Testis (tissue), 3 donors: ENCODE results near the gene GRK5. TPM values are rescaled to one million over a fixed set of nuclear protein-coding genes. Genes with fewer than 3 reads are reported as not detected.
"Not testable (repeated sequence)": the region's sequence is repeated elsewhere in the genome, so short reads cannot be mapped to it uniquely, and the experiment has no call there.

Experiments used
- DNase-seq: peaks from one replicate; pipeline ENCODE4 v3.0.0-alpha.2; 2019
- H3K27ac ChIP-seq, 2 donors: fragments of 200-600 bp; sonication (generic); one replicate each; pipeline ENCODE4 v1.5.1; 2019
- H3K27me3 ChIP-seq: fragments of 200-600 bp; sonication (generic); one replicate; pipeline ENCODE4 v1.5.1; 2019
- H3K36me3 ChIP-seq: fragments of 200-600 bp; sonication (generic); one replicate; pipeline ENCODE4 v1.5.1; 2017; ENCODE audit warnings: low read depth; ENCODE audit errors: missing control alignments
- H3K4me1 ChIP-seq: fragments of 200-600 bp; sonication (generic); one replicate; pipeline ENCODE4 v1.5.1; 2019
- H3K4me3 ChIP-seq, 2 donors: fragments of 200-600 bp; sonication (generic); one replicate each; pipeline ENCODE4 v1.5.1; 2017 to 2019
- H3K9me3 ChIP-seq: fragments of 200-600 bp; sonication (generic); one replicate; pipeline ENCODE4 v1.5.1; 2017
- CTCF ChIP-seq, 3 experiments: fragments of 450-650 bp in 2 of 3; fragments of 200-600 bp in 1 of 3; sonication (generic) in 1 of 3; IDR thresholded peaks; one replicate each; pipeline ENCODE4 v1.5.1; 2016 to 2019; ENCODE audit warnings: antibody characterized with exemption in 3 of 3, mild to moderate bottlenecking in 2 of 3, moderate library complexity in 1 of 3
- POLR2A ChIP-seq: fragments of 450-650 bp; IDR thresholded peaks from one replicate; pipeline ENCODE4 v1.6.1; 2017; ENCODE audit warnings: antibody characterized with exemption, mild to moderate bottlenecking, moderate library complexity
- WGBS, 2 donors: methylation state at CpG; one replicate each; pipeline ENCODE4 v1.1.5; 2018; 5-methylcytosine and 5-hydroxymethylcytosine counted together
- intact Hi-C: fragments of 100-400 bp; cut with DNase I; formaldehyde crosslinking; loops from one replicate; pipeline ENCODE4 v1.15.1; 2023; ENCODE audit warnings: low total_unique reads
- polyA plus RNA-seq: library from polyadenylated mRNA; stranded (reverse); fragments of 350-450 nt; fragmentation: Illumina TruSeq; extraction: RNeasy Lipid Tissue Mini Kit (QIAGEN cat#74804); gene quantifications from one replicate; pipeline ENCODE4 v1.2.3, GENCODE V29; 2014; ENCODE audit warnings: low read depth, low replicate concordance; ENCODE audit not compliant: insufficient read depth
- total RNA-seq, 2 donors: library from RNA; depleted of rRNA; stranded (reverse); fragments of >200 nt; gene quantifications; one replicate each; pipeline ENCODE4 v1.2.3, GENCODE V29; 2016

GRK5 gene
- total and polyA plus RNA-seq, 3 donors from 2014 or later, result 4.5 to 10.3 (median 5.5) TPM

DNA sequence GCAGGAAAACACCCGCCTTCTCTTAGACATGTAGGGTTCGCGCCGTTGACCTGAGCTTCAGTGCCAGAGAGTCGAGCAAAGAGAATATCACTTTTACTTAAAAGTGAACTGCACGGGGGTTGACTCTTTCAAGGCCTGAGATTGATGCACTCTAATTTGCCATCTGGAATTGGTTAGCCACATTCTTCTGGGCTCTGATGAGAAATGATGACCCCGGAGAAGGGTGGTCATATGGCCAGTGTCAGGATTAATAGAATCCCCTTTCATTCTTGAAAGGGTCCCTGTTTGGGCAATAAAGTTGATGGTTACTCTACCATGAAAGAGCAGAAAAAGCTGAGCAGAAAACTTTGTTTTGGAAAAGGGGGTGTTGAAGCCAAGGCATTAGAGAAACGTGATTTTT is 31.2 kb downstream of the GRK5 start:
- no peak overlapping the region for H3K4me3 ChIP-seq
- no peak for TF ChIP-seq POLR2A
- TF ChIP-seq CTCF (IDR thresholded peaks at IDR 0.05), result no peak
- H3K9me3 ChIP-seq, result no peaks in the 10 kb centered on the region
- no peaks in the 10 kb centered on the region for H3K36me3 ChIP-seq
- DNase-seq, result no peak
- H3K27me3 ChIP-seq, result no peaks in the 10 kb centered on the region
- H3K4me1 ChIP-seq, result no peaks in the 10 kb centered on the region
- intact Hi-C loops, result no loop called here
- H3K27ac ChIP-seq, result no peak overlapping the region
- WGBS, 2 donors, result 78 to 85% methylated on average over 8 of the region's 8 CpGs

- H3K27ac ChIP-seq, H3K36me3 ChIP-seq, H3K27me3 ChIP-seq, H3K9me3 ChIP-seq, H3K4me3 ChIP-seq, H3K4me1 ChIP-seq, intact Hi-C loops, DNase-seq: not testable (repeated sequence)
- 88 to 91% methylated on average over 6 of the region's 6 CpGs for WGBS, 2 donors
Observed at GRCh38 chr10:119239015-119239414, 31.6 kb downstream of the GRK5 start.

- WGBS, 2 donors, result 92 to 99% methylated on average over 4 of the region's 4 CpGs
- intact Hi-C loops, H3K27me3 ChIP-seq, H3K27ac ChIP-seq, H3K9me3 ChIP-seq, H3K36me3 ChIP-seq, H3K4me1 ChIP-seq, DNase-seq, H3K4me3 ChIP-seq: not testable (repeated sequence)
Observed at GRCh38 chr10:119239630-119240029, 32.3 kb downstream of the GRK5 start.

- no peak for DNase-seq
- H3K9me3 ChIP-seq, result no peaks in the 10 kb centered on the region
- 92 to 96% methylated on average over 12 of the region's 12 CpGs for WGBS, 2 donors
- H3K27ac ChIP-seq, result no peak overlapping the region
- intact Hi-C loops, result no loop called here
- TF ChIP-seq CTCF (IDR thresholded peaks at IDR 0.05) (no peak), POLR2A (no peak)
- no peaks in the 10 kb centered on the region for H3K4me1 ChIP-seq
- H3K4me3 ChIP-seq, result no peak overlapping the region
- no peaks in the 10 kb centered on the region for H3K36me3 ChIP-seq
- no peaks in the 10 kb centered on the region for H3K27me3 ChIP-seq
Observed at GRCh38 chr10:119241066-119241465, 33.7 kb downstream of the GRK5 start.

DNA sequence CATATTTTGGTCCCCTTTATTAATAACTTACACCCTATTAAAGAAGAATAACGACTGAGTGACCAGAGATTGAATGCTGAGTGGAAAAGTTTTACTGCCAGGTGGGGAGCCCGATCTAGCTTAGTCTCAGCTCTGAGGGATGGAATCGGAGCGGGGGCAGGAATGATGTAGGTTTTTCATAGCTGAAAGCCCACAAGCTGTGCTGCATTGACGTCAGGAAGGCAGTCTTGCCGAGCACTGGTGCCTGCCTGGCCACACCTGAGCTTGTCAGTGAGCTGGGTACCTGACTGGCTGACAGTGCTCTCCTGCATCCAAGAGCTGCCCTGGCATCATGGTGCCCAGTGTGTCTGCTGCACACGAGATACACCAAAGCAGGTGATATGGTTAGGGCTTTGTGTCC is 34.8 kb downstream of the GRK5 start:
- TF ChIP-seq POLR2A, result no peak
- no peak for TF ChIP-seq CTCF (IDR thresholded peaks at IDR 0.05)
- H3K4me1 ChIP-seq, result no peaks in the 10 kb centered on the region
- no peak for DNase-seq
- intact Hi-C loops, result no loop called here
- H3K27me3 ChIP-seq, result no peaks in the 10 kb centered on the region
- H3K27ac ChIP-seq, result no peak overlapping the region
- WGBS, 2 donors, result 82 to 87% methylated on average over 6 to 7 of the region's 7 CpGs
- H3K9me3 ChIP-seq, result no peaks in the 10 kb centered on the region
- no peak overlapping the region for H3K4me3 ChIP-seq
- H3K36me3 ChIP-seq, result no peaks in the 10 kb centered on the region

DNA sequence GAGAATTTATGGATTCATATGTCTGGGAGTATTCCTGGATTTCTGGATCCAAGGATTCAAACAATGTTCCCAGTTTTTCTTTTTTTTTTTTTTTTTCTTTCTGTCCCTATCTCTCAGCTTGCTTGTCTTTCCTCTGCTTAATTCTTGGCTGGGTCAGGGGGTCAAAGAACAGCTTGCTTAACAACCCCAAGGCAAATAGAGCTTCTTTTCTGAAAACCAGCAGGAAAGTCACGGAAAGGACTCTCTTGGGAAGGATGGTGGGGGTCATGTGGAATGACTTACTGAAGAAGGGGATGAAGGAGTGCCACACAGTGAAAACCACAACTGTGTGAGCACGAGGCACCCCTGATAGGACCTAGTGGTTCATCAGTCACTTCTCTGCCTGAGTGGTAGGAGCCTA is 36.1 kb downstream of the GRK5 start:
- intact Hi-C loops, result no loop called here
- TF ChIP-seq CTCF (IDR thresholded peaks at IDR 0.05) (no peak), POLR2A (no peak)
- peak overlapping the region in 1 of 2 donors; percentile 54 for H3K27ac ChIP-seq
- no peaks in the 10 kb centered on the region for H3K36me3 ChIP-seq
- 43 to 57% methylated on average over 2 of the region's 2 CpGs for WGBS, 2 donors
- no peak overlapping the region for H3K4me3 ChIP-seq
- DNase-seq, result no peak
- H3K4me1 ChIP-seq, result no peaks in the 10 kb centered on the region
- H3K9me3 ChIP-seq, result no peaks in the 10 kb centered on the region
- H3K27me3 ChIP-seq, result no peaks in the 10 kb centered on the region
